HL-60 (cell line): ENCODE results near the gene SLC41A3.

Experiments
- GABPA ChIP-seq: IDR thresholded peaks from 2 replicates; pipeline ENCODE4 v1.6.1; 2012; ENCODE audit warnings: low read depth
- SPI1 ChIP-seq: IDR thresholded peaks from 2 replicates; pipeline ENCODE4 v1.6.1; 2012; ENCODE audit warnings: low read depth, mild to moderate bottlenecking, borderline replicate concordance

GRCh38 chr3:126133606-126134005 is 49.7 kb upstream of the SLC41A3 start:
- no peak for TF ChIP-seq SPI1
- TF ChIP-seq GABPA = no peak
